PFSK-1 (cell line): ENCODE results near the gene SLC38A3.

Experiments used
- FOXP2 ChIP-seq: optimal IDR thresholded peaks from 2 replicates; pipeline ENCODE3; 2011; ENCODE audit warnings: borderline replicate concordance, control low read depth, inconsistent platforms; ENCODE audit not compliant: insufficient read depth; ENCODE audit errors: extremely low read length, extremely low read depth
- POLR2AphosphoS5 ChIP-seq: IDR thresholded peaks from 2 replicates; pipeline ENCODE4 v1.6.1; 2012; ENCODE audit warnings: low read depth, mild to moderate bottlenecking, control low read depth, low read length, moderate library complexity
- REST ChIP-seq, 2 experiments: IDR thresholded peaks; 2 replicates each; pipeline versions ENCODE4 v1.6.1 to v1.8.0; 2011 to 2012; ENCODE audit warnings: low read depth in 2 of 2, low read length in 2 of 2, control low read depth in 1 of 2, inconsistent platforms in 1 of 2, mild to moderate bottlenecking in 1 of 2, moderate library complexity in 1 of 2; ENCODE audit not compliant: insufficient read depth in 1 of 2
- SIN3A ChIP-seq: IDR thresholded peaks from 2 replicates; pipeline ENCODE4 v1.6.1; 2012; ENCODE audit warnings: mild to moderate bottlenecking, low read length, moderate library complexity, borderline replicate concordance; ENCODE audit not compliant: insufficient read depth
- TAF1 ChIP-seq: IDR thresholded peaks from 2 replicates; pipeline ENCODE4 v1.6.1; 2012; ENCODE audit warnings: low read length, control low read depth, borderline replicate concordance; ENCODE audit not compliant: insufficient read depth

SLC38A3 gene

DNA sequence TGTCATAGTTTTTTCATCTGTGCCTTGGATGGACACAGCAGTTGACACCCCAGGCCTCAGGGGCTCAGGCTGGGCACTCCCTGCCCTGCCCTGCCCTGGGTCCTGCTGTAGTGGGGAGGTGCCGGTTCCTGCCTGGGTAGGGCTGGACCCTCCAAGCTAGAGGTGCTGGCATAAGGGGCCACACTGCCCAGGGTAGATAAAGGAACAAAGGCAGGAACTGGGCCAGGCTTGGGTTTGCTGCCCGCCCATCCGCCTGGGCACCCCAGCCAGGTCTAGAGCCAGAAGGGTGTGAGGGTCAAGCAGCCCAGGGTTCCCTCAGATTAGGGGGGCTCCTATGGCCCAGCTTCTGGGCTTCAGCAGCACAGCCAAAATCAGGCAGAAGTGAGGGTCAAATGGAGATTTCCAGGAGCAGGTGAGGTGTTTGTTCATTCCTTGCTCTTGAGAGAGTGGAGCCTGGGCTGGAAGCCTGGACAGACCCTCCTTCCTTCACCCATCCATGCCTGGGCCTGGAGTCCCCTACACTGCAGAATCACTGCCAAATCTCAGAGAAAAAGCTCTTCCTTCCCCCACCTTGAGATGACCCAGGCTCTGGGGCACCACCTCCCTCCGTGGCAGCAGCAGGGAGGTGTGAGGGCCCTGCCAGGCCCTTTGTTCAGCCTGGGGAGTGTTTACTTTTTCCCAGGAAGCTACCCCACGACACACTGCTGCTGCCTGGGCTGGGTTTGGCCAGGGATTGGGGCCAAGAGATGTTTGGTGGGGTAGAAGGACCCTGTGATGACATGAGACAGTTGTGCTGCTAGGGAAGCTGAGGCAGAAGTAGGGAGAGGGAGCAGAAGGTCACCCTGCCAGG, 42.8 kb upstream of the SLC38A3 start:
- TF ChIP-seq FOXP2 = no peak
- TF ChIP-seq POLR2AphosphoS5 = no peak
- no peak for TF ChIP-seq TAF1

DNA sequence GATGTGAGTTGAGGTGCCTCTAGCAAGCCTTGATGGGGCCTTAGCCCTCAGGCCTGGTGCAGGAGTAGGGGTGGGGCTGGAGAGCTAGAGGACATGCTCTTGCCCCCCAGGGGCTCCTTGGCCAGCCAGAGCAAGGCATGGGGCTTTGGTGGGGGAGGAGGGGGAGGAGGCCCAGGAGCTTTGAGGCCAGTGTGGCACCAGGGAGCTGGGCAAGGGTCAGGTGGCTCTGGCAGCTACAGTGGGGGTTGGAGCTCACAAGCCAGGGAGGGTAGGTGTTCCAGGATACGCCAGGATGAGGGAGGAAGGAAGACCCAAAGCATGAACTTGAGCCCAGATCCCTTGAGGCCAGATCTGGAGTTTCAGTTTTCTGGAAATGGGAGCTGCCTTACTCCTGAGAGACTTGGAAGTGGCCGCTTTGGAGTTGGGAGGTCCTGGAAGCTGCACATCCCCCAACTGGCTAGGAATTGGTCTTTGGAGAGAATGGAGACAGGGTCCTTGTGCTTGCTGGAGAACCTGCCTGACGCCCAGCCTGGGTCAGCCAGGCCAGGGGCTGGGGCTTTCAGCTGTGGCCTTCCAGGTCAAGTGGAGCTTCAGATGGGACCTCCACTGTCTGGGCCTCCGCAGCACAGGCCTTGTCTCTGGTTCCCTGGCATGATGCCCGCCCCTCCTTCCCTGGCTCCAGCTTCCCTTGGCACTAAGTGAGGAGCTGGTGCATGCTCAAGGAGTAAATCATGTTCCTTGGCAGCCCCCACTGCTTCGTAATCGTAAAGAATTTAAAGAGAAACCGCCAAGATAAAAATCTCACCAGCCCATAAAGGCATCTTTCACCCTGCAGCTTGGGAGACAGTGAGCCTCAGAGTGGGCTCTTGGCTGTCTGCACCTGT, 41.3 kb upstream of the SLC38A3 start:
- TF ChIP-seq TAF1 (no peak), SIN3A (no peak), POLR2AphosphoS5 (no peak), FOXP2 (no peak), REST (IDR thresholded peaks at IDR 0.05; ENCODE audit: insufficient read depth in 1 of 2, low read depth in 2 of 2, low read length in 2 of 2) (no peak)

- TF ChIP-seq REST (IDR thresholded peaks at IDR 0.05; ENCODE audit: insufficient read depth in 1 of 2, low read depth in 2 of 2, low read length in 2 of 2) (no peak), POLR2AphosphoS5 (no peak), SIN3A (no peak), FOXP2 (no peak), TAF1 (no peak)
Observed at GRCh38 chr3:50164481-50164880, 40.6 kb upstream of the SLC38A3 start.

- TF ChIP-seq SIN3A = no peak
- no peak for TF ChIP-seq REST (IDR thresholded peaks at IDR 0.05; ENCODE audit: insufficient read depth in 1 of 2, low read depth in 2 of 2, low read length in 2 of 2)
- TF ChIP-seq FOXP2 = no peak
- no peak for TF ChIP-seq TAF1
- no peak for TF ChIP-seq POLR2AphosphoS5
Observed at GRCh38 chr3:50164984-50165909, 39.8 kb upstream of the SLC38A3 start.
